ENCODE results near the gene RAET1G. TPM values are rescaled to one million over a fixed set of nuclear protein-coding genes. Genes with fewer than 3 reads are reported as not detected.

RAET1G gene
- total and polyA plus RNA-seq, 11 donors, result 0.22 to 1.9 (median 0.25) TPM; not detected in 8

- Histone ChIP-seq H3K27ac (no peak overlapping the region), H3K36me3 (no peaks in the 10 kb centered on the region), H3K4me3 (no peak overlapping the region), H3K4me1 (peaks cover 8 to 36% (median 27%) of the 10 kb centered on the region in 12 donors), H3K27me3 (no peaks in the 10 kb centered on the region), H3K9me3 (no peaks in the 10 kb centered on the region)
- WGBS, 4 donors, result 95 to 98% (median 96%) methylated on average over 9 of the region's 9 CpGs
- intact Hi-C loops (cut with DNase I), result no loop called here
- ATAC-seq (no peak), DNase-seq (no peak)
- TF ChIP-seq CTCF (IDR thresholded peaks at IDR 0.05) (no peak), POLR2A (IDR thresholded peaks at IDR 0.05) (no peak)
Measured at GRCh38 chr6:149898966-149899365, 24.0 kb downstream of the RAET1G start.

GRCh38 chr6:149897855-149898744 is 24.8 kb downstream of the RAET1G start, which contains the start of gene RAET1E:
Gene RAET1E, minus strand, starts transcription at chr6:149898113. Its CDS starts 7,212 bp downstream, at chr6:149890901.
- intact Hi-C loops (cut with DNase I), result loop anchor here in 2 of 10 donors (2.0 kb wide), 2 partner anchors 25 to 27 kb away; partner anchors contain the start of gene RAET1G (in 1 of the 2)
- Histone ChIP-seq H3K36me3 (no peaks in the 10 kb centered on the region), H3K4me1 (peaks cover 8 to 36% (median 27%) of the 10 kb centered on the region in 12 donors), H3K9me3 (no peaks in the 10 kb centered on the region), H3K27me3 (no peaks in the 10 kb centered on the region), H3K27ac (peak within 1 kb of the TSS in 11 of 12 donors; percentile 8 to 78 (median 69)), H3K4me3 (peak within 1 kb of the TSS in 9 of 12 donors; percentile 10 to 45 (median 29))
- TF ChIP-seq CTCF (IDR thresholded peaks at IDR 0.05) (no peak), POLR2A (IDR thresholded peaks at IDR 0.05) (no peak)
- WGBS, 4 donors, result 78 to 86% (median 81%) methylated on average over 17 of the region's 17 CpGs
- ATAC-seq, result no peak
- no peak for DNase-seq

GRCh38 chr6:149897015-149897697 is 25.8 kb downstream of the RAET1G start:
- H3K27ac ChIP-seq, result peak overlapping the region in 11 of 12 donors; percentile 8 to 78 (median 69)
- no peaks in the 10 kb centered on the region for H3K27me3 ChIP-seq
- 57 to 74% (median 57%) methylated on average over 13 of the region's 13 CpGs for WGBS, 4 donors
- peaks cover 8 to 36% (median 27%) of the 10 kb centered on the region in 12 donors for H3K4me1 ChIP-seq
- intact Hi-C loops (cut with DNase I), result loop anchor here in 2 of 10 donors (2.0 kb wide), 2 partner anchors 26 to 28 kb away; partner anchors contain the start of gene RAET1G (in 1 of the 2)
- DNase-seq (peak; percentile 67 to 90 (median 83)), ATAC-seq (peak; percentile 60 to 88 (median 75))
- TF ChIP-seq POLR2A (IDR thresholded peaks at IDR 0.05) (no peak), CTCF (IDR thresholded peaks at IDR 0.05) (no peak)
- H3K4me3 ChIP-seq, result peak overlapping the region in 9 of 12 donors; percentile 10 to 45 (median 29)
- no peaks in the 10 kb centered on the region for H3K9me3 ChIP-seq
- H3K36me3 ChIP-seq, result no peaks in the 10 kb centered on the region
